Hepatocyte (in vitro differentiated cells): ENCODE data around the gene SNAP25.

ENCODE experiments used
- CTCF ChIP-seq: fragments of 200-600 bp; sonication (generic); IDR thresholded peaks from 2 replicates; pipeline ENCODE4 v1.5.1; 2016; ENCODE audit warnings: antibody characterized with exemption, mild to moderate bottlenecking; ENCODE audit not compliant: poor library complexity
- EZH2 ChIP-seq: fragments of 200-600 bp; sonication (generic); IDR thresholded peaks from 2 replicates; pipeline ENCODE4 v1.6.1; 2016; ENCODE audit warnings: antibody characterized with exemption, mild to moderate bottlenecking, borderline replicate concordance
- EZH2phosphoT487 ChIP-seq: fragments of 200-600 bp; sonication (generic); IDR thresholded peaks from one replicate; pipeline ENCODE4 v1.6.1; 2018; ENCODE audit warnings: antibody characterized with exemption, mild to moderate bottlenecking, low read depth, moderate library complexity; ENCODE audit not compliant: unreplicated experiment, severe bottlenecking

- TF ChIP-seq CTCF (no peak), EZH2 (no peak), EZH2phosphoT487 (no peak)
These were observed 52.0 kb downstream of the SNAP25 start for GRCh38 chr20:10270630-10271029.
